PC-9 (cell line): ENCODE results near the gene ACYP2. TPM values are rescaled to one million over a fixed set of nuclear protein-coding genes. Genes with fewer than 3 reads are reported as not detected.
"Not testable (repeated sequence)": the region's sequence is repeated elsewhere in the genome, so short reads cannot be mapped to it uniquely, and the experiment has no call there.

ENCODE experiments used
- BruUV-seq: library from RNA; stranded (reverse); fragments of 400-500 nt; replicated peaks from 2 replicates; lab custom pipeline; 2021; lab: Mats Ljungman, UMichigan
- CTCF ChIA-PET: fragments of 300-600 bp; sonication (Branson Sonifier 250); formaldehyde crosslinking; loops from one replicate; lab custom pipeline; 2022; ENCODE audit warnings: antibody characterized with exemption; lab: Charles Lee
- POLR2A ChIA-PET: fragments of 300-600 bp; sonication (Branson Sonifier 250); formaldehyde crosslinking; loops from one replicate; lab custom pipeline; 2022; ENCODE audit warnings: antibody characterized with exemption; ENCODE audit not compliant: unreplicated experiment; lab: Charles Lee
- DNase-seq, 2 experiments: peaks; one replicate each; pipeline versions ENCODE4 v3.0.0 to v3.0.0-alpha.2; 2015 to 2022; ENCODE audit warnings: mixed read lengths in 1 of 2
- H2AFZ ChIP-seq: fragments of 200-600 bp; sonication (generic); 2 replicates; pipeline ENCODE4 v1.8.1; 2017; ENCODE audit warnings: antibody characterized with exemption
- H3F3A ChIP-seq: fragments of 200-600 bp; sonication (generic); 2 replicates; pipeline ENCODE4 v1.8.1; 2017; ENCODE audit warnings: antibody characterized with exemption, mild to moderate bottlenecking, low read depth; ENCODE audit not compliant: insufficient read depth
- H3K27ac ChIP-seq: fragments of 200-600 bp; sonication (generic); 2 replicates; pipeline ENCODE4 v1.6.1; 2016; ENCODE audit warnings: mixed run types
- H3K27me3 ChIP-seq: fragments of 200-600 bp; sonication (generic); 2 replicates; pipeline ENCODE4 v1.6.1; 2016; ENCODE audit warnings: low read depth, mixed run types; ENCODE audit not compliant: insufficient read depth
- H3K36me3 ChIP-seq: fragments of 200-600 bp; sonication (generic); 2 replicates; pipeline ENCODE4 v1.6.1; 2016; ENCODE audit warnings: low read depth, mixed run types
- H3K4me1 ChIP-seq: fragments of 200-600 bp; sonication (generic); replicated peaks from 2 replicates; pipeline ENCODE4 v1.6.1; 2016; ENCODE audit warnings: mixed run types; ENCODE audit not compliant: insufficient read depth
- H3K4me2 ChIP-seq: fragments of 200-600 bp; sonication (generic); 2 replicates; pipeline ENCODE4 v1.6.1; 2017; ENCODE audit warnings: mixed run types
- H3K4me3 ChIP-seq: fragments of 200-600 bp; sonication (generic); 2 replicates; pipeline ENCODE4 v1.6.1; 2016; ENCODE audit warnings: mixed run types
- H3K79me2 ChIP-seq: fragments of 200-600 bp; sonication (generic); 2 replicates; pipeline ENCODE4 v1.6.1; 2017; ENCODE audit warnings: low read depth, mixed run types
- H3K9me2 ChIP-seq: fragments of 200-600 bp; sonication (generic); 2 replicates; pipeline ENCODE4 v1.8.1; 2017; ENCODE audit warnings: mild to moderate bottlenecking; ENCODE audit not compliant: insufficient read depth
- H3K9me3 ChIP-seq: fragments of 200-600 bp; sonication (generic); 2 replicates; pipeline ENCODE4 v1.8.1; 2016; ENCODE audit warnings: low read depth; ENCODE audit not compliant: insufficient read depth
- H4K20me1 ChIP-seq: fragments of 200-600 bp; sonication (generic); 2 replicates; pipeline ENCODE4 v1.8.1; 2017; ENCODE audit not compliant: insufficient read depth
- EZH2 ChIP-seq: fragments of 200-600 bp; sonication (generic); IDR thresholded peaks from 2 replicates; pipeline ENCODE4 v1.8.0; 2017; ENCODE audit warnings: antibody characterized with exemption, low read depth
- intact Hi-C: fragments of 100-400 bp; cut with micrococcal nuclease; formaldehyde crosslinking; loops from one replicate; pipeline ENCODE4 v1.10.0; 2022; ENCODE audit not compliant: unreplicated experiment
- total RNA-seq: library from RNA; stranded (reverse); gene quantifications from 2 replicates; pipeline ENCODE4 v1.2.3, GENCODE V29; 2021
- TF ChIP-seq, protein P1 (sequence below): fragments of 200-600 bp; sonication (generic); conservative IDR thresholded peaks from 2 replicates; pipeline ENCODE4 v1.6.1; 2017; ENCODE audit warnings: mixed run types, antibody characterized with exemption, mild to moderate bottlenecking, moderate library complexity

ACYP2 gene
- total RNA-seq, 1 experiment from 2014 or later, result 25.9 TPM

DNA sequence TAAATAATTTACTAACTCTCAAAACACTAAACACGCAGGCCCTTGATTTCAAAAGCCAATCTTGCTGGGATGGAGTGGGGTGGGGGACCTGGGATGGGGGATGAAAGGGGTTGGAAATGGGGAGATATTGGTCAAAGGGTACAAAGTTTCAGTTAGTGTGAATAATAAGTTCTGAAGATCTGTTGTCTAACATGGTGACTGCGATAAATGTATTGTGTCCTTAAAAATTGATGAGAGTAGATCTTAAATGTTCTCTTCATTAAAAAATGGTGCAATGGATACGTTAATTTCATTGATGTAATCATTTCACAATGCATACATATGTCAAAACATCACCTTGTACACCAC is 505 bp upstream of the ACYP2 start:
- Histone ChIP-seq H3F3A (peaks cover 20% of the 10 kb centered on the region), H3K4me2 (peak overlapping the region; percentile 88), H3K9me2 (no peaks in the 10 kb centered on the region), H3K36me3 (no peaks in the 10 kb centered on the region), H3K4me3 (peak overlapping the region; percentile 79), H2AFZ (peak overlapping the region; percentile 93), H4K20me1 (no peaks in the 10 kb centered on the region), H3K27me3 (no peaks in the 10 kb centered on the region), H3K27ac (peak overlapping the region; percentile 96), H3K79me2 (peaks cover 4% of the 10 kb centered on the region; the same call in 1 of the 2 replicates), H3K4me1 (peaks cover 6% of the 10 kb centered on the region), H3K9me3 (peaks cover 8% of the 10 kb centered on the region)
- no peak for DNase-seq
- TF ChIP-seq, protein P1, sequence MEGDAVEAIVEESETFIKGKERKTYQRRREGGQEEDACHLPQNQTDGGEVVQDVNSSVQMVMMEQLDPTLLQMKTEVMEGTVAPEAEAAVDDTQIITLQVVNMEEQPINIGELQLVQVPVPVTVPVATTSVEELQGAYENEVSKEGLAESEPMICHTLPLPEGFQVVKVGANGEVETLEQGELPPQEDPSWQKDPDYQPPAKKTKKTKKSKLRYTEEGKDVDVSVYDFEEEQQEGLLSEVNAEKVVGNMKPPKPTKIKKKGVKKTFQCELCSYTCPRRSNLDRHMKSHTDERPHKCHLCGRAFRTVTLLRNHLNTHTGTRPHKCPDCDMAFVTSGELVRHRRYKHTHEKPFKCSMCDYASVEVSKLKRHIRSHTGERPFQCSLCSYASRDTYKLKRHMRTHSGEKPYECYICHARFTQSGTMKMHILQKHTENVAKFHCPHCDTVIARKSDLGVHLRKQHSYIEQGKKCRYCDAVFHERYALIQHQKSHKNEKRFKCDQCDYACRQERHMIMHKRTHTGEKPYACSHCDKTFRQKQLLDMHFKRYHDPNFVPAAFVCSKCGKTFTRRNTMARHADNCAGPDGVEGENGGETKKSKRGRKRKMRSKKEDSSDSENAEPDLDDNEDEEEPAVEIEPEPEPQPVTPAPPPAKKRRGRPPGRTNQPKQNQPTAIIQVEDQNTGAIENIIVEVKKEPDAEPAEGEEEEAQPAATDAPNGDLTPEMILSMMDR, result no peak
- TF ChIP-seq EZH2, result no peak
- intact Hi-C loops, result loop anchor here (5.0 to 10.0 kb wide), 2 partner anchors 340 to 407 kb away; partner anchors contain the start of gene SPTBN1
- no TSS peak for BruUV-seq
- POLR2A ChIA-PET, result no interaction called here
- CTCF ChIA-PET, result interaction anchor here (0.5 to 0.7 kb wide), 3 partner anchors 403 to 466 kb away, joined by 5 to 11 read pairs (median 6); no protein-coding TSS in a partner anchor

GRCh38 chr2:54116598-54116997 is 1.2 kb downstream of the ACYP2 start:
- H3K4me1 ChIP-seq, H4K20me1 ChIP-seq, DNase-seq, H3K9me2 ChIP-seq, H3K79me2 ChIP-seq, POLR2A ChIA-PET, H3K36me3 ChIP-seq, H3K27me3 ChIP-seq, H3K9me3 ChIP-seq, CTCF ChIA-PET, H3K27ac ChIP-seq, H2AFZ ChIP-seq: not testable (repeated sequence)
- TSS peak; percentile 64 for BruUV-seq
- intact Hi-C loops, result loop anchor here (5.0 to 10.0 kb wide), 2 partner anchors 338 to 406 kb away; partner anchors contain the start of gene SPTBN1
- H3K4me3 ChIP-seq, result peak overlapping the region; percentile 79; the same call in 1 of the 2 replicates
- H3F3A ChIP-seq, result peaks cover 20% of the 10 kb centered on the region
- peak overlapping the region; percentile 88 for H3K4me2 ChIP-seq

DNA sequence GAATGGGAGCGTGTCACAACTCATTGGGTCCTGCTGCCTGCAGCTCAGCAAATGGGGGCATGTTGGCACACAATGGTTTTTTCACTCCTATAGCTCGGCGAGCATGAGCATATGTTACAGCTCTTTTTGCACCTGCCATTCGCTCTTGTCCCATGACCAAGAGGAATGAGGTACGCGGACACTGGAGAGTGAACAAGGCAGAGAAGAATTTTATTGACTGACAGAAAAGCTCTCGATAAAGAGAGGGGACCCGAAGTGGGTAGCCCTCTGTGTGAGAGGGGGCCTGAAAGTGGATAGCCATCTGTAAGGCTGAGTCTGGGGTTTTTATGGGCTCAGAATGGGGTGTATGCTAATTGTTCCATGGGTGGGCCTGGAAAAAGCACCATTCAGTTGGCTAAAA is 5.5 kb downstream of the ACYP2 start:
- H4K20me1 ChIP-seq, result no peaks in the 10 kb centered on the region
- H3K4me1 ChIP-seq, result no peaks in the 10 kb centered on the region
- H3F3A ChIP-seq, result peaks cover 9% of the 10 kb centered on the region
- no peak overlapping the region for H3K4me3 ChIP-seq
- TF ChIP-seq, protein P1, result no peak
- no peak for TF ChIP-seq EZH2
- H3K27ac ChIP-seq, result no peak overlapping the region
- ChIA-PET CTCF (no interaction called here), POLR2A (no interaction called here)
- intact Hi-C loops, result no loop called here
- H3K9me3 ChIP-seq, result peaks cover 8% of the 10 kb centered on the region
- H3K4me2 ChIP-seq, result no peak overlapping the region
- DNase-seq, result no peak
- no peaks in the 10 kb centered on the region for H3K79me2 ChIP-seq
- H3K9me2 ChIP-seq, result no peaks in the 10 kb centered on the region
- no TSS peak for BruUV-seq
- H2AFZ ChIP-seq, result no peak overlapping the region
- no peaks in the 10 kb centered on the region for H3K27me3 ChIP-seq
- H3K36me3 ChIP-seq, result no peaks in the 10 kb centered on the region; the same call in 1 of the 2 replicates
